RWPE2 (cell line): ENCODE results near the gene MTERF4.

Experiments
- ATAC-seq: fragments of 200-7000 bp; cut with Tn5 transposase; 3 replicates; pipeline ENCODE4 v1.9.1; 2021; ENCODE audit warnings: low read depth
- DNase-seq: peaks from one replicate; pipeline ENCODE4 v3.0.0-alpha.2; 2020; ENCODE audit warnings: low spot score
- H3K27ac ChIP-seq: fragments of 450-650 bp; 2 replicates; pipeline ENCODE4 v1.5.1; 2017; ENCODE audit warnings: mild to moderate bottlenecking; ENCODE audit not compliant: poor library complexity, severe bottlenecking
- H3K27me3 ChIP-seq: fragments of 250-450 bp; sonication (Bioruptor Pico); 2 replicates; pipeline ENCODE4 v1.5.1; 2021; ENCODE audit warnings: mild to moderate bottlenecking, moderate library complexity; ENCODE audit not compliant: insufficient read depth, poor library complexity, severe bottlenecking
- H3K36me3 ChIP-seq: fragments of 250-450 bp; sonication (Bioruptor Pico); 2 replicates; pipeline ENCODE4 v1.5.1; 2020; ENCODE audit warnings: low read depth, mild to moderate bottlenecking, moderate library complexity
- H3K4me1 ChIP-seq: fragments of 250-450 bp; sonication (Bioruptor Pico); 2 replicates; pipeline ENCODE4 v1.5.1; 2021; ENCODE audit warnings: mild to moderate bottlenecking, moderate library complexity; ENCODE audit not compliant: insufficient read depth, poor library complexity, severe bottlenecking
- H3K4me3 ChIP-seq: fragments of 250-450 bp; sonication (Bioruptor Pico); 2 replicates; pipeline ENCODE4 v1.5.1; 2021; ENCODE audit warnings: mild to moderate bottlenecking, moderate library complexity; ENCODE audit not compliant: severe bottlenecking
- H3K9me3 ChIP-seq: fragments of 250-450 bp; sonication (Bioruptor Pico); 2 replicates; pipeline ENCODE4 v1.5.1; 2021; ENCODE audit warnings: mild to moderate bottlenecking, moderate library complexity; ENCODE audit not compliant: severe bottlenecking
- TF ChIP-seq, protein P1 (sequence below): fragments of 450-650 bp; IDR thresholded peaks from one replicate; pipeline ENCODE4 v1.5.1; 2017; ENCODE audit warnings: mild to moderate bottlenecking, moderate library complexity; ENCODE audit not compliant: poor library complexity, severe bottlenecking

Gene MTERF4

DNA sequence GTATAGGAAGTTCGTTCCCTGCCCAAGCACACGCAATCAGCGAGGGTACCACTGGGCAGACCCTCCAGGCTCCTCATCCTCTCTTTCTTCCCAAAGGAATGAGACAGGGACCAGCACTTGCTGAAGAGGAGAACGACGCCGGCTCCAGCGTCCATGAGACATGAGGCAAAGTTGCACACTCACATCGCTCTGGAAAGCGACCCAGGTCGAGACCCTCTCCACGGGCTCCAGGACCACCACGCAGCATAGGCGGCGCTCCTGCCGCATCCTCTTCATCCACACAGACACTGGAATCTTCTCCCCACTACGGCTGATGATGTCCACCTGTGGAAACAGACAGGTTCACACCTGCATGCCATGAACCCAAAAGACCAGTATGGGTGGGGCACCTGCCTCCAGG is 36.4 kb upstream of the MTERF4 start:
- Histone ChIP-seq H3K36me3 (peaks cover 14% of the 10 kb centered on the region; the same call in 1 of the 2 replicates), H3K27me3 (no peaks in the 10 kb centered on the region), H3K9me3 (no peaks in the 10 kb centered on the region), H3K4me1 (no peaks in the 10 kb centered on the region), H3K4me3 (no peak overlapping the region), H3K27ac (no peak overlapping the region)
- ATAC-seq (no peak), DNase-seq (no peak)
- TF ChIP-seq, protein P1, sequence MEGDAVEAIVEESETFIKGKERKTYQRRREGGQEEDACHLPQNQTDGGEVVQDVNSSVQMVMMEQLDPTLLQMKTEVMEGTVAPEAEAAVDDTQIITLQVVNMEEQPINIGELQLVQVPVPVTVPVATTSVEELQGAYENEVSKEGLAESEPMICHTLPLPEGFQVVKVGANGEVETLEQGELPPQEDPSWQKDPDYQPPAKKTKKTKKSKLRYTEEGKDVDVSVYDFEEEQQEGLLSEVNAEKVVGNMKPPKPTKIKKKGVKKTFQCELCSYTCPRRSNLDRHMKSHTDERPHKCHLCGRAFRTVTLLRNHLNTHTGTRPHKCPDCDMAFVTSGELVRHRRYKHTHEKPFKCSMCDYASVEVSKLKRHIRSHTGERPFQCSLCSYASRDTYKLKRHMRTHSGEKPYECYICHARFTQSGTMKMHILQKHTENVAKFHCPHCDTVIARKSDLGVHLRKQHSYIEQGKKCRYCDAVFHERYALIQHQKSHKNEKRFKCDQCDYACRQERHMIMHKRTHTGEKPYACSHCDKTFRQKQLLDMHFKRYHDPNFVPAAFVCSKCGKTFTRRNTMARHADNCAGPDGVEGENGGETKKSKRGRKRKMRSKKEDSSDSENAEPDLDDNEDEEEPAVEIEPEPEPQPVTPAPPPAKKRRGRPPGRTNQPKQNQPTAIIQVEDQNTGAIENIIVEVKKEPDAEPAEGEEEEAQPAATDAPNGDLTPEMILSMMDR: no peak

DNA sequence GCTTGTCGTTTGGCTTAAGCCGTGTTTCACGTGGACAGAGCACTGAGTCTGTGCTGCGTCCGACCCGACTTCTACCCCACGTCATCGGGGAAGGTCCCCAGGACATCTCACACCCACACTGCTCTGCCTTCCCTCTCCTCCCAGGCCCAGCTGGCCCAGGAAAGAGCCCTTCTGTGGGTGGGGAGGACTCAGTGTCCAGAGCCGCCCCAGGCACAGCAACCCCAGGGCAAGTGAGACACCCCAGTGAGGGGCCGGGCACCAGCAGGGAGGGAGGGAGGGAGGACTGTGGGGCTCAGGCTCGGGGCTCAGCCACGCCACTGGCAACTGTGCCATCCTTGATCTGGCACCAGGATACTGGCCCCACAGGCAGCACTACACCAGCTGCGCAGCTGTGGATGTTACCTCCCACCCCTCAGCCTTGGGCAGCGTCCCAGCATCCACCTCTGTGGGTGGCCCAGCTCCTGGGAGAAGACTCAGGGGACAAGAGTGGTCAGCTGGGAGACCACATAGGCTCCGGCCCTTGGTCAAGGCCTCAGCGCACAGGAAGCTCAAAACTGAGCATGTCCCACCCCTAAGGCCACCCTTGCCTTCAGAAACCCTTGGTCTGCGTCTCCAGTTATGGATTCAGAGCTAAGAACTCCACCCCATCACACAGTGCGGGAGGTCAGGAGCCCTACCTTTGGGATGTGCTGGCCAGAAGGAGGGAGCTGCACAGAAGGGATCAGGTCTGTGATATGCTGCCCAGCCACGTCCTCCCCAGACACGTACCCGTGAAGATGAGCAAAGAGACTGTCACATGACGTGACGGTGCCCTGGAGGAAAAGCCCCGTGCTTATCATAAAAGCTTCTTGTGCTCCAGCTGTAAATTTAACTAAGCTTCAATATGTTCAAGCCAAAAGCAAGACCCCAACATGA is 35.4 kb upstream of the MTERF4 start:
- Histone ChIP-seq H3K27me3 (no peaks in the 10 kb centered on the region), H3K4me1 (no peaks in the 10 kb centered on the region), H3K36me3 (peaks cover 14% of the 10 kb centered on the region; the same call in 1 of the 2 replicates), H3K9me3 (no peaks in the 10 kb centered on the region), H3K4me3 (no peak overlapping the region), H3K27ac (no peak overlapping the region)
- TF ChIP-seq, protein P1: no peak
- no peak for ATAC-seq
- DNase-seq: no peak

DNA sequence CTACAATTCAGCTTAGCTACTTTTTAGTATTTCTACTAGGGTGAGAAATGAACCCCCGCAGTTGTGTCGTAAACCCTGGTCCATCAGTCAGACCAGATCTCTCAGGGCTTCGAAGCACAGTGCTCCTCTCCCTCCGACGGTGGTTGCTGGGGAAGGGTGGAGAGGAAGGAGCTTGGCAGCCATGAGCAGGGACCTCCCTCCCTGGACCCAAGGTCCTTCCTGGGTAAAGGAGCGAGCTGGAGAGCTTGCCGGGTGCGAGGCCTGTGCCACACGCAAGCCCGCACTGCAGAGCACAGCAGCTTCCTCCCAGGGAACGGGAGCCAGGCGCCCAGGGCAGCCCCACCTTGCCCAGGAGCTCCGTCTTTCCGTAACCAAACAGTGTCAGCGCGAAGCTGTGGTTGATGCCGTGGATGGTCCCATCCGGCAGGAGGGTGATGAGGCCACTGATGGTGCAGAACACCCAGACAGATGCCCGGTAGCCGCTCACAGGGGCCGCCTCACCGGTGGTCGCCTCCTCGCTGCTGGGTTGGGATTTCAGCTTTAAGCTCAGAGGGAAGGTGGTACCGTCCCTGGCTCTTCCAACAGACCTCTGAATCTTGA is 34.7 kb upstream of the MTERF4 start:
- Histone ChIP-seq H3K27ac (no peak overlapping the region), H3K9me3 (no peaks in the 10 kb centered on the region), H3K4me1 (no peaks in the 10 kb centered on the region), H3K27me3 (no peaks in the 10 kb centered on the region), H3K36me3 (peaks cover 14% of the 10 kb centered on the region; the same call in 1 of the 2 replicates), H3K4me3 (no peak overlapping the region)
- no peak for ATAC-seq
- TF ChIP-seq, protein P1: no peak
- no peak for DNase-seq

DNA sequence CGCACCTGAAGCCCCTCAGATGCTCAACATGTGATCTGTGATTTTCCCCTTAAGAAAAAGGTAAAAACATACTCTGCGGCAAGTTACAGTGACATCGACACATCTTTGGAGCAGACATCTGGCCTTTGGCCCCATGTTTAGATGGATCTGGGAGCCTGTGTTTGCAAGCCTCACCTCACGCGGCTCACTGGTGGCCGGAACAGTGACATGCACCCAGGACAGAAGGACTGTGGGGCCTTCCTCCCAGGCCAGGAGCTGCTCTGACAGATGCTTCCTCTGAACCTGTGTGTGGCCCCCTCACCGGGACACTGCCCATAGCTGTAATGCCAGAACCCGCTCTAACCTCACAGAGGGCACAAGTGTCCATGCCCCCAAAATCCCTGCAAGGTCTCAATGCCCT is 34.1 kb upstream of the MTERF4 start:
- no peaks in the 10 kb centered on the region for H3K27me3 ChIP-seq
- no peaks in the 10 kb centered on the region for H3K9me3 ChIP-seq
- H3K27ac ChIP-seq: no peak overlapping the region
- no peaks in the 10 kb centered on the region for H3K4me1 ChIP-seq
- ATAC-seq: no peak
- TF ChIP-seq, protein P1: no peak
- H3K36me3 ChIP-seq: peaks cover 14% of the 10 kb centered on the region; the same call in 1 of the 2 replicates
- H3K4me3 ChIP-seq: no peak overlapping the region
- no peak for DNase-seq
